ENCODE data around the gene FMNL1. TPM values are rescaled to one million over a fixed set of nuclear protein-coding genes. Genes with fewer than 3 reads are reported as not detected.

Gene FMNL1
- total and polyA plus RNA-seq, 7 experiments from 2014 or later = 19.0 to 595 (median 366) TPM

DNA sequence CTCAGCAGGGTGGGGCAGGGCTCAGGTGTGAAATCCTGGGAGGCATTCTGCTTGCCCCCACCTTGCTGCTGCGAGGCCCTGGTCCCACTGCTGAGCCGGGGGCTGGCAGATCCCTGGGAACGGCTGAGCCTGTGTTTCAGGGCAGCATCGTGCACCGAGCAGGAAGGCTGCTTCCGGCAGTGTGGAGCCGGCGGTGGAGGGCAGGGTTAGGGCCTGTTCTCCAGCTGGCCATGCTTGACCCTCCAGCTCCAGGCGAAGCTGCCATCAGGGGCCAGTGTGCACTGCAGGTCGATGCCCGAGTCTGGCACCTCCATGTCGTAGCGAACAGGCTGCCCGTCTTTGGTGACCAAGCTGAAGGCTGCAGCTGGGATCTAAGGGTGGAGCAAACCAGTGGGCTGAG, 42.7 kb downstream of the FMNL1 start:
- Mint-ChIP-seq H3K27me3 (no peaks in the 10 kb centered on the region), H3K4me1 (peaks cover 13 to 32% (median 24%) of the 10 kb centered on the region in 7 donors), H3K4me3 (no peak overlapping the region), H3K9me3 (no peaks in the 10 kb centered on the region), H3K27ac (no peak overlapping the region), H3K36me3 (peaks cover 0 to 22% (median 8%) of the 10 kb centered on the region in 5 donors)
- intact Hi-C loops (cut with micrococcal nuclease) = loop anchor here (5.0 kb wide), 2 partner anchors 37 to 53 kb away; partner anchors contain the start of gene MAP3K14 (in 1 of the 2)
- no peaks in the 10 kb centered on the region for H3K9me3 ChIP-seq (ENCODE audit: control insufficient read depth in 2 of 3, low read length in 3 of 3)
- no peak overlapping the region for H3K27ac ChIP-seq (ENCODE audit: low read depth, low read length)
- ChIA-PET CTCF (interaction anchor here (0.9 kb wide), 1 partner anchor 46 kb away, joined by 3 read pairs; no protein-coding TSS in a partner anchor), POLR2A (interaction anchor here (0.7 kb wide), 1 partner anchor 10 kb away, joined by 3 read pairs; no protein-coding TSS in a partner anchor)
- DNase-seq (no peak), ATAC-seq (no peak)
- peaks cover 10 to 24% of the 10 kb centered on the region in 2 donors for H3K4me1 ChIP-seq (ENCODE audit: control insufficient read depth in 2 of 2, insufficient read depth in 2 of 2, low read length in 2 of 2)
- no peak overlapping the region for H3K4me3 ChIP-seq (ENCODE audit: low read length)
- H3K27me3 ChIP-seq (ENCODE audit: control insufficient read depth in 2 of 2, insufficient read depth in 2 of 2, low read length in 2 of 2) = no peaks in the 10 kb centered on the region
- peaks cover 0 to 66% (median 15%) of the 10 kb centered on the region in 3 experiments for H3K36me3 ChIP-seq (ENCODE audit: control insufficient read depth in 2 of 3, insufficient read depth in 3 of 3, low read length in 3 of 3)

DNA sequence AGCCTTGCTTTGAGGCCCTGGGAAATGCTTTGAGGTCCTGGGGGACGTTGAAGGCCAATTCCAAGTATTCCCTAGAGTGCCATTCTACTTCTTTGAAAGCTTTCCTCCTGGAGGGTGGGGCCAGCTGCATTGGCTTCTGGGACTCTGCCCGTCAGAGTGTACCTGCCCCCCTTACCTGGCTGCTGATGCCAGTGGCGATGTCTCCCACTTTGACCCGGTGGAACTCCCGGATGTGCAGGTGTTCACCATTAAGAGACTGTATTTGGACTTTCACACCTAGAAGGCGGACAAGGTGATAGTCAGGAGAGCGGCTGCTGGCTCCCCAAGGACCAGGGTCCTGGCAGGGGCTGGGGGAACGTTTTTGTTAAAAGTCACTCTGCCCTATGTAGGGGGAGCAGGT, 43.3 kb downstream of the FMNL1 start:
- no peak overlapping the region for H3K27ac ChIP-seq (ENCODE audit: low read depth, low read length)
- peaks cover 13 to 28% (median 24%) of the 10 kb centered on the region in 7 donors for H3K4me1 Mint-ChIP-seq
- no peak overlapping the region for H3K4me3 ChIP-seq (ENCODE audit: low read length)
- no peaks in the 10 kb centered on the region for H3K27me3 Mint-ChIP-seq
- H3K27me3 ChIP-seq (ENCODE audit: control insufficient read depth in 2 of 2, insufficient read depth in 2 of 2, low read length in 2 of 2) = no peaks in the 10 kb centered on the region
- no peaks in the 10 kb centered on the region for H3K9me3 Mint-ChIP-seq
- no peaks in the 10 kb centered on the region for H3K9me3 ChIP-seq (ENCODE audit: control insufficient read depth in 2 of 3, low read length in 3 of 3)
- H3K36me3 ChIP-seq (ENCODE audit: control insufficient read depth in 2 of 3, insufficient read depth in 3 of 3, low read length in 3 of 3) = peaks cover 0 to 72% (median 15%) of the 10 kb centered on the region in 3 experiments
- ChIA-PET CTCF (interaction anchor here (0.9 to 2.6 kb wide), 4 partner anchors 16 to 46 kb away, joined by 3 to 16 read pairs (median 4); no protein-coding TSS in a partner anchor), POLR2A (interaction anchor here (0.6 kb wide), 1 partner anchor 778 kb away, joined by 3 read pairs; no protein-coding TSS in a partner anchor)
- ATAC-seq (no peak), DNase-seq (no peak)
- peaks cover 10 to 24% of the 10 kb centered on the region in 2 donors for H3K4me1 ChIP-seq (ENCODE audit: control insufficient read depth in 2 of 2, insufficient read depth in 2 of 2, low read length in 2 of 2)
- H3K27ac Mint-ChIP-seq = peak overlapping the region in 3 of 9 donors; percentile 12 to 38 (median 38)
- H3K4me3 Mint-ChIP-seq = no peak overlapping the region
- intact Hi-C loops (cut with micrococcal nuclease) = loop anchor here (5.0 kb wide), 2 partner anchors 38 to 52 kb away; partner anchors contain the start of gene MAP3K14 (in 1 of the 2)
- peaks cover 0 to 26% (median 8%) of the 10 kb centered on the region in 5 donors for H3K36me3 Mint-ChIP-seq

DNA sequence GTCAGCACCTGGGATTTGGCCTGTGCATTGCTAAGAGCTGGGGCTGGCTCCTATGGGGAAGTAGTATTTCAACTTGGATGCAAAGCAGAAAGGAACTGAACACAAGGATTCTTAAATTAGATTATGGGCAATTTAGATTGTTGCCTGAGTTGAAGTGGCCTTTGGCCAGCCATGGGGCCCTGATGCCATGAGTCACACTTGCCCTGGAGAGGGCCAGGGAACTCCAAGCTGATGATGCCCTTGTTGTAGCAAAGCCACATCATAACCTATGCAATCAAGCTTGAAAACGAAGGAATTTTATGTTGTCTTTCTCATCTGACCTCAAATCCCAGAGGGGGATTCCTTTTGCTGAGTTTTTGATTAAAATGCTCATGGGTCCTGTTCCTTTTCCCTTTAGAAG, 44.1 kb downstream of the FMNL1 start:
- no peaks in the 10 kb centered on the region for H3K27me3 ChIP-seq (ENCODE audit: control insufficient read depth in 2 of 2, insufficient read depth in 2 of 2, low read length in 2 of 2)
- no peak for DNase-seq
- no peak for ATAC-seq
- ChIA-PET POLR2A (interaction anchor here (1.1 to 3.0 kb wide), 4 partner anchors 17 to 47 kb away, joined by 3 to 14 read pairs (median 4); no protein-coding TSS in a partner anchor), CTCF (interaction anchor here (0.5 to 2.6 kb wide), 5 partner anchors 11 to 52 kb away, joined by 3 to 16 read pairs (median 4); no protein-coding TSS in a partner anchor)
- intact Hi-C loops (cut with micrococcal nuclease) = no loop called here
- H3K4me3 ChIP-seq (ENCODE audit: low read length) = no peak overlapping the region
- peaks cover 7 to 24% (median 16%) of the 10 kb centered on the region in 7 donors for H3K4me1 Mint-ChIP-seq
- H3K4me1 ChIP-seq (ENCODE audit: control insufficient read depth in 2 of 2, insufficient read depth in 2 of 2, low read length in 2 of 2) = peaks cover 10 to 22% of the 10 kb centered on the region in 2 donors
- peaks cover 0 to 23% (median 8%) of the 10 kb centered on the region in 5 donors for H3K36me3 Mint-ChIP-seq
- no peaks in the 10 kb centered on the region for H3K27me3 Mint-ChIP-seq
- H3K27ac Mint-ChIP-seq = peak overlapping the region in 2 of 9 donors; percentile 48 to 72
- peaks cover 0 to 80% (median 15%) of the 10 kb centered on the region in 3 experiments for H3K36me3 ChIP-seq (ENCODE audit: control insufficient read depth in 2 of 3, insufficient read depth in 3 of 3, low read length in 3 of 3)
- H3K9me3 ChIP-seq (ENCODE audit: control insufficient read depth in 2 of 3, low read length in 3 of 3) = no peaks in the 10 kb centered on the region
- no peak overlapping the region for H3K27ac ChIP-seq (ENCODE audit: low read depth, low read length)
- no peak overlapping the region for H3K4me3 Mint-ChIP-seq
- no peaks in the 10 kb centered on the region for H3K9me3 Mint-ChIP-seq

DNA sequence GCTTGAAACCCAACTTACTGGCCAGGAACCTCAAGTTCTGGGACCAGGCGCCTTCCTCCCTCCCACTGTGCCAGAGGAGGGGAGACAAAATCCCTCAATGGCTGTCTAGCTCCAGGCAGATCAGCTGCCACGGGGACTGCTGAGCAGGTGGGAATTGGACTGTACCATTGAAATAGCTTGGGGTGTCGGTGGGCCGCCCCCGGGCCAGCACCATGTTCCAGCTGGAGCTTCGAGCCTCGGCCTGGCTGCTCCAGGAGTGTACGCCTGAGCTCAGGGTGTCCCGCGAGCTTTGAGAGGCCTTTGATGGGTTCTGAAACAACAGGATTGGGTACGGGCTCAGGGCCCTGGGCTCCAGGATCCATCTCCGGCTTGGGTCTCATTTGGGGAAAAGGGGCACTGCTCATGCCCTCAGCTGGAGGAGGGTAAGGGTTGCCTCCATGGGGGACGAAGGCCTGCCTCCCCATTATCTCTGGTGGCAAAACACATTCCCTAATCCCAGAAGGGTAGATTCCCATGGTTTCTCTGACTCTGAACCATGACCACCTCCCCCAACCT, 44.8 kb downstream of the FMNL1 start:
- POLR2A ChIA-PET = interaction anchor here (1.0 to 3.0 kb wide), 5 partner anchors 18 to 47 kb away, joined by 3 to 14 read pairs (median 4); no protein-coding TSS in a partner anchor
- intact Hi-C loops (cut with micrococcal nuclease) = no loop called here
- H3K27ac Mint-ChIP-seq = peak overlapping the region in 1 of 9 donors; percentile 21
- ATAC-seq (no peak), DNase-seq (no peak)
- H3K9me3 Mint-ChIP-seq = no peaks in the 10 kb centered on the region
- no peaks in the 10 kb centered on the region for H3K27me3 Mint-ChIP-seq
- peaks cover 0 to 26% (median 8%) of the 10 kb centered on the region in 5 donors for H3K36me3 Mint-ChIP-seq
- Histone ChIP-seq H3K36me3 (ENCODE audit: control insufficient read depth in 2 of 3, insufficient read depth in 3 of 3, low read length in 3 of 3) (peaks cover under 1 to 83% (median 15%) of the 10 kb centered on the region in 3 experiments), H3K4me3 (ENCODE audit: low read length) (no peak overlapping the region), H3K4me1 (ENCODE audit: control insufficient read depth in 2 of 2, insufficient read depth in 2 of 2, low read length in 2 of 2) (peaks cover 6 to 16% of the 10 kb centered on the region in 2 donors), H3K27ac (ENCODE audit: low read depth, low read length) (no peak overlapping the region), H3K9me3 (ENCODE audit: control insufficient read depth in 2 of 3, low read length in 3 of 3) (no peaks in the 10 kb centered on the region), H3K27me3 (ENCODE audit: control insufficient read depth in 2 of 2, insufficient read depth in 2 of 2, low read length in 2 of 2) (no peaks in the 10 kb centered on the region)
- H3K4me3 Mint-ChIP-seq = no peak overlapping the region
- H3K4me1 Mint-ChIP-seq = peaks cover 7 to 22% (median 10%) of the 10 kb centered on the region in 7 donors
- CTCF ChIA-PET = interaction anchor here (0.5 to 2.6 kb wide), 5 partner anchors 11 to 52 kb away, joined by 3 to 16 read pairs (median 4); no protein-coding TSS in a partner anchor

DNA sequence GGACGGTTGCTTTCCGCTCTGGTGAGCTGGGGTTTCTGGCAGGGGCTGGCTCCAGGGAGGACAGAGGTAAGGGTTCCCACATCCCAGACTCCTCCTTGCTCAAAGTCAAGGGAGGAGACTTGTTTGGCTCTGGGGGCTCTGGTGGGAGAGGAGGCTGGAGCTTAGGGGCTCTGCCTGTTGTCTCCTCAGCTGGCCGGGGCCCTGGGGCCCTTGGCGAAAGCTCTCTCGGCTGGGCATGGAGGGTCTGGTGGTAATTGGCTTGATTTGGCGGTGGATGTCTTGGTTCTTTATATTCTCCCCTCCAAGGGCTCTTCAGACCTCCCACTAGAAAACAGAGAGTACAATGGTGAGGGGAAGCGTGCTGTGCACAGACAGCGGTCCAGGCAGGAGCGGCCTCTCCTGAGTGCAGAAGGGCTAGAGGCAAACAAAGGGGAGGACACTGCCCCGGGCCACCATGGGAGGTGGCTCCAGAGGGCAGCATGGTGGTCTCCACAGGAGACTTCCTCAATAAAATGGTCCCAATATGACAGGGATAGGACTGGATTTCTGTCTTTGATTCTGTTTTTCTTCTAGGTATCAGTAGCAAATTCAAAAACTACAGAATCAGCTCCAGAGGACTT, 45.9 kb downstream of the FMNL1 start:
- Mint-ChIP-seq H3K4me1 (peaks cover 6 to 18% (median 7%) of the 10 kb centered on the region in 7 donors), H3K27ac (peak overlapping the region in 5 of 9 donors; percentile 15 to 79 (median 25)), H3K4me3 (no peak overlapping the region), H3K27me3 (no peaks in the 10 kb centered on the region), H3K9me3 (no peaks in the 10 kb centered on the region), H3K36me3 (peaks cover 0 to 30% (median 8%) of the 10 kb centered on the region in 5 donors)
- Histone ChIP-seq H3K27me3 (ENCODE audit: control insufficient read depth in 2 of 2, insufficient read depth in 2 of 2, low read length in 2 of 2) (no peaks in the 10 kb centered on the region), H3K4me1 (ENCODE audit: control insufficient read depth in 2 of 2, insufficient read depth in 2 of 2, low read length in 2 of 2) (peaks cover 4 to 11% of the 10 kb centered on the region in 2 donors), H3K9me3 (ENCODE audit: control insufficient read depth in 2 of 3, low read length in 3 of 3) (no peaks in the 10 kb centered on the region), H3K27ac (ENCODE audit: low read depth, low read length) (no peak overlapping the region), H3K4me3 (ENCODE audit: low read length) (no peak overlapping the region), H3K36me3 (ENCODE audit: control insufficient read depth in 2 of 3, insufficient read depth in 3 of 3, low read length in 3 of 3) (peaks cover 9 to 80% (median 20%) of the 10 kb centered on the region in 3 experiments)
- ATAC-seq (no peak), DNase-seq (no peak)
- CTCF ChIA-PET = interaction anchor here (2.5 to 11.4 kb wide), 3 partner anchors 10 to 49 kb away, joined by 9 to 111 read pairs (median 16); no protein-coding TSS in a partner anchor
- POLR2A ChIA-PET = interaction anchor here (0.9 to 3.0 kb wide), 4 partner anchors 15 to 52 kb away, joined by 3 to 14 read pairs (median 4); no protein-coding TSS in a partner anchor
- intact Hi-C loops (cut with micrococcal nuclease) = no loop called here

DNA sequence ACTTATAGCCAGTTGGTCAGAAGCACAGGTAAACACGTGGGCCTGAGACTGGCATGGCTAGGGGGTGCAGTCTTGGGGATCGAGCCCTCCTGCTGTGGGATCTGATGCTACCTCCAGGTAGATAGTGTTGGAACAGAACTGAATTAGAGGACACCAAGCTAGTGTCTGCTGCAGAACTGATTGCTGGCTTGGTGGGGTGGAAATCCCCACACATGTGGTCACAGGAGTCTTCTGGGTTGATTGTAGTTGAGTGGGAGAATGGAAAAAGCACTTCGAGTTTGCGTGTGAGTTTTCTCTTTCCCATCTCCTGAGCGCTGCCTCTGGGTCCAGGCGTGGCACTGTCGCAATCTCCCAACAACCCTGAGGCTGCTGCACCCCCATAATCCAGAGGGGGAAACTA, 48.2 kb downstream of the FMNL1 start:
- intact Hi-C loops (cut with micrococcal nuclease) = no loop called here
- CTCF ChIA-PET = interaction anchor here (1.1 to 11.4 kb wide), 7 partner anchors 11 to 119 kb away, joined by 3 to 111 read pairs (median 3); no protein-coding TSS in a partner anchor
- Mint-ChIP-seq H3K9me3 (no peaks in the 10 kb centered on the region), H3K4me1 (peaks cover 0 to 12% (median 0%) of the 10 kb centered on the region in 7 donors), H3K4me3 (no peak overlapping the region), H3K36me3 (peaks cover 0 to 35% (median 8%) of the 10 kb centered on the region in 5 donors), H3K27ac (peak overlapping the region in 6 of 9 donors; percentile 26 to 76 (median 48)), H3K27me3 (no peaks in the 10 kb centered on the region)
- DNase-seq = no peak
- POLR2A ChIA-PET = interaction anchor here (0.7 to 1.6 kb wide), 4 partner anchors 11 to 42 kb away, joined by 3 to 4 read pairs (median 4); no protein-coding TSS in a partner anchor
- Histone ChIP-seq H3K4me3 (ENCODE audit: low read length) (no peak overlapping the region), H3K9me3 (ENCODE audit: control insufficient read depth in 2 of 3, low read length in 3 of 3) (no peaks in the 10 kb centered on the region), H3K4me1 (ENCODE audit: control insufficient read depth in 2 of 2, insufficient read depth in 2 of 2, low read length in 2 of 2) (no peaks in the 10 kb centered on the region), H3K27ac (ENCODE audit: low read depth, low read length) (no peak overlapping the region), H3K27me3 (ENCODE audit: control insufficient read depth in 2 of 2, insufficient read depth in 2 of 2, low read length in 2 of 2) (no peaks in the 10 kb centered on the region), H3K36me3 (ENCODE audit: control insufficient read depth in 2 of 3, insufficient read depth in 3 of 3, low read length in 3 of 3) (peaks cover 16 to 86% (median 26%) of the 10 kb centered on the region in 3 experiments)
- no peak for ATAC-seq

All from naive thymus-derived CD4-positive, alpha-beta T cell (primary cell).